WI38 (cell line): ENCODE measurements around the gene STAC3.
A peak's percentile ranks its signal among the peaks of the same experiment; 100 is the strongest.

Source experiments
- H3K4me3 ChIP-seq: 2 replicates; pipeline ENCODE4 v1.5.1; 2011; ENCODE audit warnings: low read depth, mild to moderate bottlenecking, control low read depth, low read length
- TF ChIP-seq, protein P1 (sequence below): IDR thresholded peaks from 2 replicates; pipeline ENCODE4 v1.5.1; 2012; ENCODE audit warnings: low read depth, mild to moderate bottlenecking, control low read depth, low read length

The STAC3 gene

GRCh38 chr12:57241402-57242310 is 9.3 kb downstream of the STAC3 start:
- H3K4me3 ChIP-seq: peak overlapping the region; percentile 76
- TF ChIP-seq, protein P1, sequence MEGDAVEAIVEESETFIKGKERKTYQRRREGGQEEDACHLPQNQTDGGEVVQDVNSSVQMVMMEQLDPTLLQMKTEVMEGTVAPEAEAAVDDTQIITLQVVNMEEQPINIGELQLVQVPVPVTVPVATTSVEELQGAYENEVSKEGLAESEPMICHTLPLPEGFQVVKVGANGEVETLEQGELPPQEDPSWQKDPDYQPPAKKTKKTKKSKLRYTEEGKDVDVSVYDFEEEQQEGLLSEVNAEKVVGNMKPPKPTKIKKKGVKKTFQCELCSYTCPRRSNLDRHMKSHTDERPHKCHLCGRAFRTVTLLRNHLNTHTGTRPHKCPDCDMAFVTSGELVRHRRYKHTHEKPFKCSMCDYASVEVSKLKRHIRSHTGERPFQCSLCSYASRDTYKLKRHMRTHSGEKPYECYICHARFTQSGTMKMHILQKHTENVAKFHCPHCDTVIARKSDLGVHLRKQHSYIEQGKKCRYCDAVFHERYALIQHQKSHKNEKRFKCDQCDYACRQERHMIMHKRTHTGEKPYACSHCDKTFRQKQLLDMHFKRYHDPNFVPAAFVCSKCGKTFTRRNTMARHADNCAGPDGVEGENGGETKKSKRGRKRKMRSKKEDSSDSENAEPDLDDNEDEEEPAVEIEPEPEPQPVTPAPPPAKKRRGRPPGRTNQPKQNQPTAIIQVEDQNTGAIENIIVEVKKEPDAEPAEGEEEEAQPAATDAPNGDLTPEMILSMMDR: no peak

DNA sequence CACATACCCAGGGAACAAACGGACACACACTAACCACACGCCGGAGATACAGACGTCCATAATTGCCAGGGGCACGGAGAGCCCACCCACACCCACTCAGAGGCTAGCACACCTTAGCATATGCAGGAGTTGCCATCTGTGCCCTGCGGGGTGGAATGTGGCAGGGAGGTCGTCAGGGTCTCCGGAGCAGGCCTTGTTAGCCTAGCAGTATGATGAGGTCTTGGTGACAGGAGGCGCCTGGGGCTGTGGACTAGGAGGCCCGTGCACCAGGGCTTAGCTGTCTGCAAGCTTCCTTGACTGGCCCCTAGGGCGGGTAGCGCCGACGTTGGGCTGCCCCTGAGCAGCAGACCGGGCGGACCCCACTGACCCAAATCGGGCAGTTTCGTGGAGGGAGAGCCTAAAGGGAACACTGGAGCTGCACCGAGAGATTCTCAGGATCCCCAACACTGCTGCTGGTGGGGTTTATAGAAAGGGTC is 10.0 kb downstream of the STAC3 start:
- H3K4me3 ChIP-seq: peak overlapping the region; percentile 76
- TF ChIP-seq, protein P1: no peak

GRCh38 chr12:57240066-57240921 is 10.7 kb downstream of the STAC3 start:
- TF ChIP-seq, protein P1: no peak
- peak overlapping the region; percentile 76 for H3K4me3 ChIP-seq

- peak overlapping the region; percentile 76 for H3K4me3 ChIP-seq
Measured at GRCh38 chr12:57239587-57240065, 11.4 kb downstream of the STAC3 start.

DNA sequence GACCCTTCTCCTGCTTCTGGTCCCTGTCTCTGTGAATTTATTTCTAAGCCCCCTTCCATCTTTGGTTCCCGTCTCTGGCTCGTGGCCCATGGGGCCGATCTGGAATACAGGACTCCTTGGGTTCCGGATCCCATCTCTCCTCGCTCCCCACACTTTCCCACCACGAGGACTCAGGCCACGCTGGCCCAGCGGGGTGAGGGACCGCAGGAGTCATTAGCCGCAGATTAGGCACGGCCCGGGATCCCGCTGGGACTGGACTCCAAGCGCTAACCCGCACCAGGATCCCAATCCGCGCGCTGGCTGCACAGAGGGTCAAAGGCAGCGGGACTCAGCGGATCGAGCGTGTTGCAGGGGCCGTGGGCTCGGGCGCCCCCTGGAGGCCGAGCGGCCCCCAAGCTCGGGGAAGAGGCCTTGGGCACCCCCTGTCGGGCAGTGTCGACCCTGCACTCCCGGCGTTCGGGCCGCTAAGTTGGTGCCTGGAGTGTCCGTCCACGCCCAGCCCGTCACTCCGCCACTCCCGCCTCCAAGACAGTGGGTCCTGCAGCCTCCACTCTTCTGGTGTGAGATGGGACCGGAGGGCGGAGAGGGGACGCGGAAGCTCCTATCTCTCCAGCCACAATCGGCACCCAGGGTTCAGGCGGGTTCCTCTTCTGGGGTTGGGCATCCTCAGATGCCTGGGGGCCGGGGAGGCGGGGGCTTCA is 12.0 kb downstream of the STAC3 start:
- peak overlapping the region; percentile 76 for H3K4me3 ChIP-seq
- TF ChIP-seq, protein P1: peak; percentile 100

More at GRCh38 chr12:57239587-57240065, 11.4 kb downstream of the STAC3 start:
- TF ChIP-seq, protein P1: no peak

DNA sequence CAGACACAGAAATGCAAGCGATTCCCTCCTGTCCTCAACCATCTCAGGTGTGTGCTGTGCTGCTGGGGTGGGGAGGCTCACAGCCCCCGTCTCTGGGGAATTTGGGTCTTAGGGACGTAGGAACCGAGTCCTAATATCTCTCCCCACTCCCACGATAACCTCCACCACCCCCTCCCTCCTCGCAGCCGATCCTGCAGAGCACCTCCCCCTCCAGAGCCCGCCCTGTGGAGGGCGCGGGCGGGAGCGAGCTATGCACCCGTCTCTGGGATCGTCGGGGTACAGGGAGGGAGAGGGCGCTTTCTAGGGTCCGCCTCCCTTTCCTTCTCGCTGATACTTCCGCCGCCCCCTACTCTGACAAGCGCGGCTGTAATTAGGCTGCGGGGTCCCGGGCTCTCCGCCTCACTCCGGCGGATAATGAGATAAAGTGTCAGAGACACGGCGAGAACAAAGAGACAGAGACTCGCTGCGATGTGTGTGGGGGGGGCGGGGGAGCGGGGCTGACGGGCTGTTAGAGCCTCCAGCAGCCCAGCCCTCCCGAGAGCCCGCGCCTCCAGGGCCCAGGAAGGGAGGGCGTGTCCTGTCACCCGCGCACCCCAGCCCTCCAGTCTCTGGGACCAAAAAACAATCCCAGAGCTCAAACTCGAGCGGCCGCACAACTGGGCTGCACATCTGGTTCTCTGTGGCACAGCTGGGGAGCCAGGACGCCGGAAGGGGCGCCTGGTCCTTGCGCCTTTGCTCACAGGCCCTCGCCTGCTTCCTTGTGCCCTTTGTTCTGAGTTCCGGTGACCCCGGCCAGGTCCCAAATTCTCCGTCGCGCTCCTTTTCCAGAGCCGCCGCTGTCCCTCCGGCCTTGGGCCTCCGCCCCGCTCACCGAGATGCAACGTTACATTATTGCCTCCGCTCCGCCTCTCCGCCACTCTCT is 12.8 kb downstream of the STAC3 start:
- H3K4me3 ChIP-seq: no peak overlapping the region
- TF ChIP-seq, protein P1: no peak
